ENCODE measurements around the gene FGD2.
"Not testable (repeated sequence)": the region's sequence is repeated elsewhere in the genome, so short reads cannot be mapped to it uniquely, and the experiment has no call there.

The FGD2 gene

GRCh38 chr6:37029249-37029971 lies 24.0 kb downstream of the FGD2 start:
- intact Hi-C loops (cut with DNase I), result no loop called here
- DNase-seq, result peak in 8 of 10 donors; percentile 36 to 92 (median 53)

DNA sequence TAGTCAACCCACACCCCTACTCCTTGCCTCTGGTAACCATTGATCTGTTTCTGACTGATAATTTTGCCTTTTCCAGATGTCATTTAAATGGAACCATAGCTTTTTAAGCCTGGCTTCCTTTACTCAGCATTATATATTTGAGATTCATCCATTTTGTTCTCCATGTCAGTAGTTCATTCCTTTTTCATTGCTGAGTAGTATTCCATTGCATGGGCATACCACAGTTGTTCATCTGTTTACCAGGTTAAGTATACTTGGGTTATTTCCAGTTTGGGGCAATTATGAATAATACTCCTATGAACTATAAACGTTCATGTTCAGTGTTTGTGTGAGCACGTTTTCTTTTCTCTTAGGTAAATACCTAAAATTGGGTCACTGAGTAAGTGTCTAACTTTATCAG lies 25.1 kb downstream of the FGD2 start:
- intact Hi-C loops (cut with DNase I), result no loop called here
- DNase-seq, result no peak

- intact Hi-C loops (cut with DNase I), result no loop called here
- peak in 2 of 10 donors; percentile 18 to 46 for DNase-seq
Observed at GRCh38 chr6:37032239-37032638, 26.8 kb downstream of the FGD2 start.

GRCh38 chr6:37033255-37033654 lies 27.8 kb downstream of the FGD2 start:
- intact Hi-C loops (cut with DNase I), result no loop called here

GRCh38 chr6:37033819-37034795 lies 28.7 kb downstream of the FGD2 start:
- peak in 3 of 10 donors; percentile 2 to 29 (median 20) for DNase-seq
- intact Hi-C loops (cut with DNase I), result no loop called here

More at GRCh38 chr6:37033255-37033654, 27.8 kb downstream of the FGD2 start:
- peak in 3 of 10 donors; percentile 26 to 40 (median 38) for DNase-seq

- DNase-seq, result peak in 3 of 10 donors; percentile 10 to 48 (median 15)
- intact Hi-C loops (cut with DNase I), result no loop called here
Observed at GRCh38 chr6:37036146-37036545, 30.7 kb downstream of the FGD2 start.

GRCh38 chr6:37038292-37039198 lies 33.1 kb downstream of the FGD2 start:
- DNase-seq, result peak in 3 of 10 donors; percentile 46 to 81 (median 81)
- intact Hi-C loops (cut with DNase I), result no loop called here

DNA sequence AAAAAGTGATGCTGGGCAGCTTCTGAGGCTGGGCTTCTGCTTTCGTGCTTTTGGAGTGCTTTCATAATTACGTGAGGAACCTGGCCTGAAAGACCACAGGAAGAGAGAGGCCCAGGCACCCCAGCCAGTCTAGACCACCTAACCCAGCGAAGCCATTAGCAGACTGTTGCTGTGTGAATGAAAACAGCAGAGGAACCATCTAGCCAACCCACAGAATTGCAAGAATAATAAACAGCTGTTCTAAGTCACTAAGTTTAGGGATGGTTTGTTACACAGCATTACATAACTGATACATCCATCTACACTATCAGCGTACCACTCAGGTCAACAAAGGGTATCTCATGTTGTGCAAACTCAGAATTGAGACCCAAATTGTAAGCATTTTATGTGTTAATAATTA lies 34.5 kb downstream of the FGD2 start:
- intact Hi-C loops (cut with DNase I), result no loop called here
- DNase-seq, result peak in 3 of 10 donors; percentile 5 to 38 (median 18)

GRCh38 chr6:37041521-37041920 lies 36.1 kb downstream of the FGD2 start:
- DNase-seq, result peak in 2 of 10 donors; percentile 0 to 3
- intact Hi-C loops (cut with DNase I), result no loop called here

GRCh38 chr6:37042150-37042549 lies 36.7 kb downstream of the FGD2 start:
- peak in 3 of 10 donors; percentile 13 to 37 (median 13) for DNase-seq
- intact Hi-C loops (cut with DNase I), result no loop called here

- intact Hi-C loops (cut with DNase I); DNase-seq: not testable (repeated sequence)
Observed at GRCh38 chr6:37043091-37043490, 37.6 kb downstream of the FGD2 start.

- DNase-seq, result peak in 3 of 10 donors; percentile 37 to 52 (median 42)
- intact Hi-C loops (cut with DNase I), result no loop called here
Observed at GRCh38 chr6:37047346-37047688, 41.9 kb downstream of the FGD2 start.

DNA sequence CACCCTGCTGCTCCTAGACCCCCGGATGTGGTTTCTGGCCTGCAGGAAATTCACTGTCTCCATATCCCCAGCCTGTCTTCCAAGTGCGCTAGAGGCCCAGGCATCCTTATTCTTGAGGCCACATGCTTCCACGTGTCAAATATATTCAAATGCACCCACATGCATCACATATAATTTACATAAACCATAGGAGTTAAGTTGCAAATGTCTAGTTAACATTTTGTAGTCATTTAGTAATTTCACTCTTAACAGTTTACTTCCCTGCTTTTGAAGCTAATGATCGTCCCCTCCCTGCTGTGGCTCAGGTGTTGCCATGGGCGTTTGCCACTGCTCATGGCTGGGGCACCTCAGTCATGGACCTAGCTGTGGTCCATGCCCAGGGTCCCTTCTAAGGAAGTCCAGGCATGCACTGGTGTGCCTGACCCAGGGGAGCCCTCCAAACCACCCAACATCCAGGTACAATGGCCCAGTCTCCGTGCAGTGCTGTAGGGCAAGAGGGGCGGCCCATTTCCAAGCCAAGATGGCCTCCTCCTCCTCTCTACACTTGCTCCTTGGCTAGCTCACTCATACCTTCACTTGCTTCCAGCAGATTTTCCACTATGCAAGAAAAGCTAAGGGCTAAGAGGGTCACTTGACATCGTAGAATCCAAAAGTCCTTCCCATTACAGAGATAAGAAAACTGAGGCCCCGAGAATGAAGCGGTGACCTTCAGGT lies 42.4 kb downstream of the FGD2 start:
- intact Hi-C loops (cut with DNase I), result no loop called here
- DNase-seq, result peak in 2 of 10 donors; percentile 25 to 76

- intact Hi-C loops (cut with DNase I), result no loop called here
- peak in 1 of 10 donors; percentile 14 for DNase-seq
Observed at GRCh38 chr6:37048403-37048850, 43.0 kb downstream of the FGD2 start.

GRCh38 chr6:37048851-37049757 lies 43.6 kb downstream of the FGD2 start:
- peak in 3 of 10 donors; percentile 18 to 71 (median 47) for DNase-seq
- intact Hi-C loops (cut with DNase I), result no loop called here

DNA sequence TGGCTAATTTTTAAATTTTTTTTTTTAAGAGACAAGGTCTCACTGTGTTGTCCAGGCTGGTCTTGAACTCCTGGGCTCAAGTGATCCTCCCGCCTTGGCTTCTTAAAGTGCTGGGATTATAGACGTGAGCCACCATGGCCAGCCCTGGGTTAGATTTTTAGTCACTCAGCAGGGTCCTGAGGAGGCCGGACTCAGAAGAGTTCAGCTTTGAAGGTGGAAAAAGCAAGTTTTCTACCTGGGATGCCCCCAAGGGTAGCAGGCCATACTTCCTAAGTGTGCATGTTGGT lies 44.2 kb downstream of the FGD2 start:
- no peak for DNase-seq
- intact Hi-C loops (cut with DNase I), result no loop called here

DNA sequence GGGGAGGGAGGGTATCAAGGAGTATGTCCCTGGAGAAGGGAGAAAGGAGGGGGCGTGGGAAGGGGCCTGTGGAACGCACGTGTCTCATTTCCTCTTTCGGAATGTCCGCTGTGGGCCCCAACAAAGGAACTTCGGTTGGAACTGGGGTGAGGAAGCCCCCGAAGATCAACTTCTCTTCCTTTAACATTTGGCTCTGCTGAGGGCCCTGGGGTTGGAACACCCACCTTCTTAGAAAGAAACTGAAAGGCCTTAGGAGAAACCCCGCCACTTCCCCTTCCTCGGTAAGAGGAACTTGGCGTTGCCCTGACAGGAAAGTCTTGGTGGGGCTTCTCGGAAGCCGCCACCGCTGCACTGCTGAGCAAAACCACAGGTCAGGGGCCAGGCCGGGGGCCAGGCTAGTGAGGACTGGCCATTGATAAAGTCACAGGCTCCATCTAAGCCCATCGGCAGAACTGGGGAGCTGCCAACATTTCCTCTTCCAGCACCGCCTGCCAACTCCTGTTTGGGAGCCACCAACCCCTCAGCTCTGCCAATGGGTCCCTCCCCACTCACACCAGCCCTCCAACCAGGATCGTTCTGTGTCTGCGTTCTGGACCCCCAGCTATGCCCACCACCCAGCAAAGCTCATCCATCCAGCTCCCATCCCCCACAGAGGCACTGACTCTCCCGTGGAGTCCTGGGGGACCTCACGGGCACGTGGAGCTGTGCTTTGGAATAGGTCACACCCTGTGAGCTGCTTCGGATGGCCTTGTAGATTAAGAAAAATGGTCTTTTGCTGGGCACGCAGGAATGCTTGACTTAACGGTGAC lies 44.8 kb downstream of the FGD2 start:
- DNase-seq, result peak in 6 of 10 donors; percentile 25 to 90 (median 55)
- intact Hi-C loops (cut with DNase I), result no loop called here

- DNase-seq, result peak in 1 of 10 donors; percentile 49
- intact Hi-C loops (cut with DNase I), result loop anchor here (1.0 kb wide), 1 partner anchor 122 kb away; no protein-coding TSS in a partner anchor
Observed at GRCh38 chr6:37050854-37051137, 45.3 kb downstream of the FGD2 start.
